GM18861 (cell line): ENCODE measurements around the gene FBXO40.

Experiments used
- ATAC-seq: cut with Tn5 transposase; IDR thresholded peaks from one replicate; pipeline ENCODE4 v1.9.1; 2021; ENCODE audit not compliant: unreplicated experiment

Gene FBXO40

GRCh38 chr3:121619691-121620090 lies 26.5 kb downstream of the FBXO40 start:
- ATAC-seq, result no peak

GRCh38 chr3:121621491-121621890 lies 28.3 kb downstream of the FBXO40 start:
- ATAC-seq, result no peak

GRCh38 chr3:121624147-121624899 lies 31.1 kb downstream of the FBXO40 start:
- no peak for ATAC-seq

GRCh38 chr3:121626495-121626894 lies 33.3 kb downstream of the FBXO40 start:
- no peak for ATAC-seq

GRCh38 chr3:121627211-121627610 lies 34.0 kb downstream of the FBXO40 start:
- no peak for ATAC-seq

- no peak for ATAC-seq
Measured at GRCh38 chr3:121627622-121628021, 34.4 kb downstream of the FBXO40 start.

GRCh38 chr3:121629601-121630000 lies 36.4 kb downstream of the FBXO40 start:
- ATAC-seq, result no peak

GRCh38 chr3:121630355-121630754 lies 37.2 kb downstream of the FBXO40 start:
- ATAC-seq, result no peak

GRCh38 chr3:121637922-121638321 lies 44.7 kb downstream of the FBXO40 start:
- ATAC-seq, result no peak

- no peak for ATAC-seq
Measured at GRCh38 chr3:121641127-121641526, 47.9 kb downstream of the FBXO40 start.

- no peak for ATAC-seq
Measured at GRCh38 chr3:121642601-121643314, 49.6 kb downstream of the FBXO40 start.

- no peak for ATAC-seq
Measured at GRCh38 chr3:121645054-121645453, 51.9 kb downstream of the FBXO40 start.

GRCh38 chr3:121648219-121648958 lies 55.2 kb downstream of the FBXO40 start:
- ATAC-seq, result no peak

GRCh38 chr3:121649645-121650044 lies 56.5 kb downstream of the FBXO40 start:
- ATAC-seq, result no peak

- no peak for ATAC-seq
Measured at GRCh38 chr3:121651684-121652083, 58.5 kb downstream of the FBXO40 start.

- peak; percentile 71 for ATAC-seq
Measured at GRCh38 chr3:121654493-121655385, 61.6 kb downstream of the FBXO40 start.

- no peak for ATAC-seq
Measured at GRCh38 chr3:121658716-121659435, 65.7 kb downstream of the FBXO40 start.

- ATAC-seq, result no peak
Measured at GRCh38 chr3:121659586-121659985, 66.4 kb downstream of the FBXO40 start.

- ATAC-seq, result peak; percentile 75
Measured at GRCh38 chr3:121660356-121661171, 67.4 kb downstream of the FBXO40 start, which contains the start of gene HCLS1. Gene HCLS1, minus strand, starts transcription at chr3:121660903. Its CDS starts 2,556 bp downstream, at chr3:121658347.
